NCI-H1436 (cell line): ENCODE results near the gene TEX2.
"Not testable (repeated sequence)": the region's sequence is repeated elsewhere in the genome, so short reads cannot be mapped to it uniquely, and the experiment has no call there.

Source experiments
- DNase-seq: peaks from one replicate; lab custom pipeline; 2025; lab: John Stamatoyannopoulos, UW

Gene TEX2

DNA sequence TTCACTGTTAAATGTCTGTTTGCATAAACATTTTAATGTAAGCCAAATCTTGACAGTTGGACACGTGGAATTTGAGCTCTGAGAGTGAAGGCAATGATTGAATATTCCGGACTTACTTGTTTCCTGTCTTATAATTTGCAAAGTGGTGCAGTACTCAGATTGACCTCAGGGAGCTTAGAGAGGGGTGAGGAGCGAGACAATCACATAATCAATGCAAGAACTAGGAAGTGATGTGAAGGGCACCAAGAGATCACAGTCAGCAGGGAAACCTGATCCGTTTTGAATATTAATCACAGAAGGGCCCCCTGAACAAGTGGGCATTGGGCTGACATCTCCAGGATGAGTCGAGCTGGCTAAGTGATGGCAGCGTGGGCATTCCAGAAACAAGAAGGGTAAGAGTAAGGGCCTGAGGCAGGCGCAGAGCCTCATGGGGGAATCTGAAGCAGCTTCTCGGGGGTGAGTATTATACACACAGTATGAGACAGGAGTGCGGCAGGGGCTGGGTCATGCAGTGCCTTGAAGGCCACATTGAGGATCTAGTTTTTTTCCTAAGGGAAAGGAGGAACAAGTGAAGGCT, 26.1 kb downstream of the TEX2 start:
- peak; percentile 5 for DNase-seq

DNA sequence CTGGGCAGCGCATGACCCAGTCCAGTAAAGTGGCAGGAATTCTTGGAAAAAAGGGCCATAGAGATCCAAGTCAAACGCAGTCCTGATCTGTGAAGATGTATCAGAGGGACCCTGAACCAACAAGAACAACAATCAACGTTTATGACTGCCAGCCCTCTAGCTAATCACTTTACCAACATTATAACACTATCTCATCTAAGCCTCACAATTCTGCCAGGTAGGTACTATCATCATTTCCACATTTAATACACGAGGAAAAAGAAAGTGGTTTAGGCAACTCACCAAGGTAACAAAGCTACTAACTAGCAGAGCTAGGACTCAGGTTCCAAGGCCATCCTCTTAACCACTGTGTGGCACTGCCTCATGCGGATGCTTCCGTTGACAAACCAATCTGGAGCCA, 28.1 kb downstream of the TEX2 start:
- DNase-seq: no peak

DNA sequence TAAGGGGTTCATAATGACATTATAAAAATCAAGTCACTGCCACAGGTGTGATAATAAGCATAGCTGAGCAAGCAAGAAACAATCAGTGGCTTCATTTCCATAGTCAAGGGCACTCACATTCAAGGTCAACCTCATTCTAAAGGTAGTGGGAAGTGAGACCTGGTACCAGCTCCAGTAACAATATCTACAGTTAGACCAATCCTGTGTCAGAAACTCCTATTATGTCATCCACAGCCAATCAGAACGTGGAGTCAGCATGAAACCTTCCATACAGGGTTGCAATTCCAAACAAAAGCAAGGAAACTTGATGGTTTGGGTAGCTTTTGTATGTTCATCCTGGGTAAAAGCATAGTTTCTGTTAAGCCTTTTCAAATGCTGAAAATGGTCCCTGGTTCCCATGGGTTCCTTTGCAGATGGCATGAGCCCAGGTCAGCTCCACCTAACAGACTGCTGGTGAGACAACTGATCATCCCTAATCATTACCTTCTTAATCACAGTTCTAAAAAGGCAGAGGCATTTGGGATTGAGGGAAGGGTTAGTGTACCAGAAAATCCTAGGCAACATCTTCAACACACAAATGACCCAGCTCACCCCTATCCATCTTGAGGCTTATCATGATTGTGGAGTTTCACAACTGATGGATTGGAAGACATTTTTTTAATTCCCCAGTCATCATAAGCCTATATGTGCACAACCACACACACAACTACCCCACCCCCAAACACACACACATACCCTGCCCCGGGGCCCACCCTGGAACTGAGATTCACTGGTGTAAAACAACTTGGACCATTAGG, 30.4 kb downstream of the TEX2 start:
- DNase-seq: no peak

DNA sequence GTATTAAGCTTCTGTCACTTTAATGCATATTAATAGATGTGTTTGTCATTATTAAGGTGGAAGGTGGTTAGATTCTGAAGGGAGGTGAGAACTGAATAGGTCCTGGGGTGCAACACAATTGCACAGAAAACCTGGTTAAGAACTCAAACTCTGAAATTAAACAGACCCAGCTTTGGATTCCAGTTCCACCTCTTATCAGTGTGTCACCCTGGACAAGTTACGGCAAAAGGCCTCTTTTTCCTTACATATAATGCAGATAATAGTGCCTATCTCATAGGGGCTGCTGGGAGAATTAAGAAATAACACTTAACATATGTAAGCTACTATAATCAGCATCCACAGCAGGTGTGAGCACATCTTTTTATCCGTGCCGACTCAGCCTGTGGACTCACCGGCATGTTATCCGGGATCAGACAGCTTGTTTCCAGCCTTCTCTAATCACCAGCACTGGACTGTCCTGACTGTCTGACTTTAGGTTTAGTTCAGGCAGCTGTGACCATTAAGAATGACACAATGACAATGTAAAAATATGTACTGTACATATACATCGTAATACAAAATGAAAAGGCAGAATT, 31.4 kb downstream of the TEX2 start:
- DNase-seq: no peak

DNA sequence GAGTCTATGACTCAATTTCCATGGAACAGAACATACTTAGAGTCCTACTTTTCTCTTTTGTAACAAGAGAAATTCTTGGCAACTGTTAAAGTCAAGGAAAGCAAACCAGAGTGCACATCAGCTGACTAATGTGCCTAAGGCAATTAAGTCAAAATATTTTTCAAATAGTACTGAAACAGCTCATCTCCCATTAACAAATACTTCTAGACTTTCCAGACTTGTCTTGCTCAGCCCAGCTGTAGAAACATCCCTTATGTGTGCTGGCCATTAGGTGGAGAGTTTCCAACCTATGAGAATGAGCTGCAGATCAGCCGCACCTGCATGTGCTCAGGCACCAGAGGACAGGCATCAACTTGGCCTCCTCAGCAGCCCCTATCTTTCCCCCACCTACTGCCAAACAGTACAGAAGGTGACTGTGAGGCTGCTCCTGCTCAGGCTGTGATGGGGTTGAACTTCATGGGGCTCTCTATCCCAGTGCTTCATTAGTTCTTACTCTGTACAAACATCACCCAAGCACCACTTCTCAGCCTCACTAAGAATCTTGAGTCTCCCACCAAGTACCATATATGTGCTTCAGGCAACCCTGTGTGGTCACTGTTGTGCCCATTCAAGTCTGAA, 32.2 kb downstream of the TEX2 start:
- no peak for DNase-seq

DNA sequence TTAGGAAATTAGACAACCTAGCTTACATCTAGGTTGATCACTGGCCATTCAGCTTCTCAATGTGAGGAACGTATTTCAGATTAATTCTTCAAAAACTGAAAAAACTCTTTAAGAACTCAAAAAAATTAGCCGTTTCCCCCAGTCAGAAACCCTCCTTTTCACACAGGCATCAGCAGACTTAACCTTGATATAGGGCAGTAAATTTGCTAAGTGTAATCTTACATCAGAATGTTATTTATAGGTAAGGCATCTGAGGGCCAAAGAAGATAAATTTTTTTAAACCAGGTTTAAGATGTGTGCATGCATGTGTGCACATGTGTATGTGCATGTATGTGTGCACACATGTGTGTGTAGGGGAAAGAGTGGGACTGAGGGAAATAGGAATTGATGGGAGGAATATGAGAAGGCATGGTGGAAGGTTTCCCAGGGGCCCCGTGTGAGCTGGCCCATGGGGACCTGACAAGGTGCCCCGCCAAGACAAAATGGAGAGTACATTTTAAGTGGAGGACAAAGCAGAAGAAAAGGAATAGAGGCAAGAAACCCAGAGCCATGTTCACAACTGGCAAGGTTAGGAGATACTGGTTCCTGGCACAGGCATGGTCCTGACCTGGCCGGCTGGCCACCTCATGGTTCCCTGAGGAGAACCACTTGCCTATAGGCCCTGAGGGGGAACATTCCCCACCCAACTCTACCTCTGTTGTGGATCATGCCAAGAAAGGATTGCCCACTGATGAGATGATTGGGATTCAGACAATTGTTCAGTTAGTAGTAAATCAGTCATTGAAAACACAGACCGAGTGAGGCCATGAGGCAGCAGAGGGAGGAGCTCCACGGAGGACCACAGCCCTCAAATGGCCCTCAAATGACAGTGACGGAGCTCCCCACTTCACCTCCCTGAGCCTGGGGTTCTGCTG, 33.0 kb downstream of the TEX2 start:
- no peak for DNase-seq

DNA sequence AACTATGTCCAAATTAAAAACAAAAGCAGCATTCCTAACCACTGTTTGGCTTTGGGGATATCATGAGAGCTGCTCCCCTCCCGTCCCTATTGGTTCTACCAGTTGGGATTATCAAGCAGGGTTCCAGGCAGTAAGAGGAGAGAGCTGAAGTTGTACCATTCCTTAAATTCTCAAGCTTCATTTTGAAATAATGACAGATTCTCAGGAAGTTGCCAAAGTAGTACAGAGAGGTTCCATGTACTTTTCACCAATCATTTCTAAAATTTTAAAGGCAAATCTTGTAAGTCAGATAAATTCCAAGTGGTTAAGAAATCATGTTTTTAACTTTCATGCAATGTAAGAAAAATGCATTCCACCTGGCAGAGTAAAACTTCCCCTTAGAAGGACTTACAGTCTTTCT, 36.9 kb downstream of the TEX2 start:
- no peak for DNase-seq

DNA sequence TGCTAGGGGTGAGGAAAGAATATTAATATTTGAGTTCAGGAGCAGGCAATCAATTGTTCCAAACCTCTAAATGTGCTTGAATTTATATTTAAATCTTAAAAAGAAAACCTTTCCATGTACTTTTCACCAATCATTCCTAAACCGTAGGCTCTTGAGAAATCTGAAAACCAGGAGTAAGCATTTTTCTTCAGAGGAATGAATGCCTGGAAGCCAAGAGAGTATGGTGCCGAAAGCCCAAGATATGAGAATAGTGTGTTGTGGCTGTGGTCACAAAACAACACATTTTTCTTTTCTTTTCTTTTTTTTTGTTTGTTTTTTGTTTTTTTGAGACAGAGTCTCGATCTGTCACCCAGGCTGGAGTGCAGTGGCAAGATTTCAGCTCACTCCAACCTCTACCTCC, 37.6 kb downstream of the TEX2 start:
- no peak for DNase-seq

DNA sequence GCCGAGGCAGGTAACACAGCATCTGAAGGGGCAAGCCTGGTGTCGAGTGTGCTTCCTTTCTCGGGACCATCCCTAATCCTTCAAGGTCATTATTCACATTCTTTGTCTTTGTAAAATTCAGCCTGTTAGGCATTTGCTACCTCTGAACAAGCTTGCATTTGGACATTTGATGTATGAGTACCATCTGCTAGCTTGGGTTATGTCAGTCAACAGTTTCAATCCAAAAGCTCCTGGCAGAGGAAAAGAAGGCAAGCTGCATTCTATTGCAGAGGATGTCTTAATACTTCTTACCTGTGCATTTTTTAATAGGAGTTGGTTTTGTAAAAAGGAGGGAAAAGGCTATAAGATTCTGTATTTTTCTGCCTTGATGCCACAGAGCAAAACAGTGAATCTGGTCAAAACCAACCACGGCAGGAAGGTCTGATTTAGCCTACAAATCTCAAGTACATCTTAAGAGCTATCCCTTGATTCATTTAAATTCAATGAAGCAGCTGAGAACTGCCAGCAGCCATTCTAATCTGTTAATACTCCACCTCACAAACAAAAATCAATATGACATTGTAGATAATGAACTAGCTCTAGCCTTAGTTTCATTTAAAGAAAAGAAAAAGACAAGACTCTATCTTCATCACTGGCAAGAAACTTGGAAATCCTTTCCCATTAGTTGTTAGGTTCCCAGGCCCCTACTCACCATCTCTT, 39.0 kb downstream of the TEX2 start:
- no peak for DNase-seq

DNA sequence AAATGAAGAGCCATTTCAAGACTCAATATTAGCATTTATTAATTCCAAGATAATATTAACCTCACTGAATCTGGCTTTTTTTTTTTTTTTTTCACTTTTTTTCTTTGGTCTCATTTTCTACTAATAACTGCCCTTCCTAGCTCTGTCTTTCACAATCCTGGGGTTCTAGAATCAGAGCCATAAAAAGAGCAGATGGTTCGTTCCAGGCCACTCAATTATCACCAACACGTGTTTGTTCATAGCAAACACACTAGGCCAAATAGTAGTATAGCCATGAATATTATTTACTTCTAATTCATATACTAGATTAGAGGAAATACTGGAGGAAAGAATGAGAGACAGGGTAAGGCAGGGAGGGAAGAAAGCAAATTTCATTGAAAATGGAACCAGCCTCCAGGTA, 39.8 kb downstream of the TEX2 start:
- DNase-seq: no peak

DNA sequence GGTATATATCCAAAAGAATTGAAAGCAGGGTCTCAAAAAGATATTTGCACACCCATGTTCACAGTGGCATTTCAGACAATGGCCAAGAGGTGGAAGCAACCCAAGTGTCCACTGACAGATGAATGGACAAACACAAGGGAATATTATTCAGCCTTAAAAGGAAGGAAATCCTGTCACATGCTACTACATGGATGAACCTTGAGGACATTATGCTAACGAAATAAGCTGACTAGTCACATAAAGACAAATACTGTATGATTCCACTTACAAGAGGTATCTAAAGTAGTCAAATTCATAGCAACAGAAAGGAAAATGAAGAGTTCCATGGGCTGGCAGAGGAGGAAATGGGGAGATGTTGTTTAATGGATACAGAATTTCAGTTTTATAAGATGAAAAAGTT, 41.4 kb downstream of the TEX2 start:
- no peak for DNase-seq

DNA sequence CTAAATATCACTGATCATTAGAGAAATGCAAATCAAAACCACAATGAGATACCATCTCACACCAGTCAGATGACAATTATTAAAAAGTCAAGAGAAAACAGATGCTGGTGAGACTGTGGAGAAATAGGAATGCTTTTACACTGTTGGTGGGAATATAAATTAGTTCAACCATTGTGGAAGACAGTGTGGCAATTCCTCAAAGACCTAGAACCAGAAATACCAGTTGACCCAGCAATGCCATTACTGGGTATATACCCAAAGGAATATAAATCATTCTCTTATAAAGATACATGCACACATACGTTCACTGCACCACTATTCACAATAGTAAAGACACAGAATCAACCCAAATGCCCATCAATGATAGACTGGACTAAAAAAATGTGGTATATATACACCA, 42.5 kb downstream of the TEX2 start:
- DNase-seq: not testable (repeated sequence)

DNA sequence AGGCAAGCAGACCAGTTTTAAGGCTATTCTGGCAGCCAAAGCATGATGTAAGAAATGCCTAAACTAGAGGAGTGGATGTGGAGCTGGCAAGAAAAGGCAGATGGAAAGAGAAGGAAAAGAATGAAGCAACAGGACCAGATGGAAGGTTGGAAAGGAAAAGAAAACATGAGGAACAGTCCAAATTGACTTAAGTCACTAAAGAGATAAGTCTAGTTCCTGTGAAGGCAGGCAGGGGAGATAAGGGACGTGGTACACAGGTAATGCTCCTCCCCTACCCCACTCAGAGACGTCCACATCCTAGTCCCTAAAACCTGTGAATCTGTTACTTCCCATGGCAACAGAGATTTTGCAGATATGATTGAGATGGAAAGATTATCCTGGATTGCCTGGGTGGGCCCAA, 43.5 kb downstream of the TEX2 start:
- no peak for DNase-seq

DNA sequence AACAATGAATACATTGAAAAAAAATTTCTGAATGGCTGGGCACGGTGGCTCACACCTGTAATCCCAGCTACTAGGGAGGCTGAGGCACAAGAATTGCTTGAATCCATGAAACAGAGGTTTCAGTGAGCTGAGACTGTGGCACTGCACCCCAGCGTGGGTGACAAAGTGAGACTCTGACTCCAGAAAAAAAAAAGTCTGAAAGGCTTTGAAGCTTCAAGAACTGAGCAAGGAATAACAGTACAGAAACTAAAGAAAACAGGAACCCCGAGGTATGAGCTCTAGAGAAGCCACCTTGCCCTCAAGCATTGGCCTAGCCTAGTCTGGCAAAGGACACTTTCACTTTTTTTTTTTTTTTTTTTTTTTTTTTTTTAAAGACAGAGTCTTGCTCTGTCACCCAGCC, 45.0 kb downstream of the TEX2 start:
- DNase-seq: no peak

DNA sequence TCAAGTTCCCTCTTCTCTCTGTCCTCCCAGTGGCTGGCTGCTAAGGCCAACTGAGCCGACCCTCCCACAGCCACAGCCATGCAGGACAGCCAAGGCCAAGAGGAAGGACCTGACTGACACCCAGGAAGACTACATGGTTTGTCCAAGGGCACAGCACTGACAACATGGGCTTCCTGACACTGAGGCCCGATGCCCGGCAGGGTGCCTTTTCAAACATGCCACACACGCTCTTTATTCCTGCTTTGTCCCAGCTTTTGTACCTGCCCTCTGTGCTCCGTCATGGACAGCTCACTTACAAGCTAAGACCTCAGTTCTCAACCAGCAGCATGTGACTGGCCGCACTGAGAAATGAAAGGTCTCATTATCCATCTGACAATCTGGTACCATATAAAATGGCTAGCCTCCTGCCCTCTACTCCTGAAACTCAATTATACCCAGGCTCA, 45.8 kb downstream of the TEX2 start:
- DNase-seq: no peak

DNA sequence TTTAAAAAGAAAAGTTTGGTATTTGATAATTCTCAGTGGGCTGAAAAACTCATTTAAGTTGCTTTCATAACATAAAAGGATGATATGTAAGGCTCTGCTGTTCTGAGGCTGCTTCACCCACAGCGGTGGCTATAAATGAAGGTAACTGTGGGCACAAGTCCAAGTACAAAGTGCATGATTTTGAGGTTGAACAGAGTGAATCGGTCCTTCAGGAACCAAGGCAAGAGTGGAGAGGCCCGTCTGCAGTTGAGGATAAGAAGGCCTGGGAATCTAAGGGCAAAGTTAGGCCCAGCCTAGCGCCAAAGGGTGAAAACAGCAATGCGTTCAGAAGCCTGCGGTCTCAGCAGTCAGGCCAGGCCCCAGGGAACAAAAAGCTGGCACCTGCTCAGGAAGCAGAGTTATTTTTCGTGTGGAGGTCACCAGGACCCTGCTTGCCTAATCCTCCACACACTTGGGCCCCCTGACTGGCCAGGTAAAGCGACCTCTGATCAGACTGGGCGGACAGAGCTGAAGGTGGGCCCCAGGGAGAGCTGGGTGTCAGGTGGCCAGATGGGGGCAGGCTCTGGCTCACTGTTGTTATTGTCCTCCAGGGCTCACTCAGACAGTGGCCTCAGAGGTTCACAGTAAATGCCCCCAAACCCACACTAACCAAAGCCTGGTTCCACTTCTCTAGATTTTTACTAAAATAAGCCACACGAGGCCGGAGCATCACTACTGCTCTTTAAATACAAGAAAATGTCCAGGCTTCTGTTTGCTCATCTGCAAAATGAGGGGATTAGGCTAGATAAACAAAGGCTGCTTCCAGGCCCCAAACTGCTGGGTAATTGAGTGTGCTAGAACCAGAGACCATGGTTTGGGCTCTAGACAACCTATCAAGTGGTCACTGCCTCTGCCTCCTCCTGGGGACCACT, 46.5 kb downstream of the TEX2 start:
- no peak for DNase-seq

DNA sequence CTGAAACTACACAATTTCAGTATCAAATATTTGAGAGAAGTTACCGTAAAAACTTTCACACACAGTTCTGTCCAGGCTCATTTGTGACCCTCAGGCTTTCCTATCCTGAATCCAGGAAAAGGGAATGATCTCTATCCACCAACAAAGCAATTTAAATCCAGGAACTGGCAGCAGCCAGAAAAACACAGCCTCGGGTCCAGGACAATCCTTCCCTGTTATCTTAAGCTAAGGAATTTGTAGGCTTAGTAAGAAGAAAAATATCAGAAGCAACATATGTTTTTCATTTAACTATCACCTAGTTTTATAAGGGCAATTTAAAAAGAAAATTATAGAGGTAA, 47.1 kb downstream of the TEX2 start:
- no peak for DNase-seq

DNA sequence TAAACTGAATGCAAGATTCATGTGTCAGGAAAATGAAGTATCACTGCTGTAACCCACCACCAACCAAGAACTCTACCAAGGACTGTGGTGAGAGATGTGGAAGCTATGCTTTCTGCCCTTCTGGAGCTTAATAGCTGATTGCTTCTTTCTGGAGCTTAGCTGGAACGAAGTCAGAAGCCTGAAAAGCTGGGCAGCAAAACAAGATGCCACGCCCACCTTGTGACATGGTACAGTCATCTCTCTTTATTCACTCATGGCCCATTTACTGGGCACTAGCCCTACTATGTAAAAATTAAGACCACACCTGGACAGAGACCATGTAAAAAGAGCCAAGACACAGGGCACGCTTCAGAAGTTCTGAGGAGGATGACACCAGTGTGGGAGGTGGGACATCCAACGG, 48.1 kb downstream of the TEX2 start:
- DNase-seq: no peak

DNA sequence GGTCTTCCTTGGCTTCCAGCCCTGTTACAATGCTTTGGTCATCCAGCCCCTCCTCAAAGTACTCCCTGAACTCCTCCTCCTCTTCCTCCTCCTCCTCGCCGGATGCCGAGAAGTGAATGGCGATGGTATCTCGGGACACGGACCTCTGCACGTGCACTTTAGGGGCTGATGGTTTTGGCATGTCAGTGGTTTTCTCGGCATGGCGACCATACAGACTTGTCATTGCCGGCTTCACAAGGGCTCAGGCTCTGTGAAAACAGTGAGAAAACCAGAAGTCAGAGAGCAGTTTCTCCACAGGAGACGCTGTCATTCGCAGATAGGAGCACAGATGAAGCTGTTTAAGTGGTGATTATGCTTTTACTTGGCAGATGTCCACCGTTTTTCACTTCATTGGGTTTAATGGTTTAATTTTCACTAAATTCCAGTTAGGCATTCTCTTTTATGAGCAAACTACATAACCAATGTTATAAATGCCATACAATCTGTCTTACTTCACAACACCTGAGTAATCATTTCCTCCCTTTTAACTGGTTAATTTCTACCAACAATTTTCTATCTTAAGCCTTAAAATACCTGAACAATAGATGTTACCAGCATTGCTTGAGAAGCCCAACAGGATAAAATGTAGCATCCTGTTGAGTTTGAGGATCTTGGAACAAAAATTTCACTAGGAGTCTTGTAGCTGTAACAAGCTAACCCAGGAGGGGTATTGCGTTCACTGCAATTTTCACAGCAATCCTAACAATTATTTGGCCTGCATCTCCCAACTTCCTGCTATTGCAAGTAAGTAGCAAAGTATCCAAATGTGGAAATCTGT, 48.9 kb downstream of the TEX2 start:
- no peak for DNase-seq

DNA sequence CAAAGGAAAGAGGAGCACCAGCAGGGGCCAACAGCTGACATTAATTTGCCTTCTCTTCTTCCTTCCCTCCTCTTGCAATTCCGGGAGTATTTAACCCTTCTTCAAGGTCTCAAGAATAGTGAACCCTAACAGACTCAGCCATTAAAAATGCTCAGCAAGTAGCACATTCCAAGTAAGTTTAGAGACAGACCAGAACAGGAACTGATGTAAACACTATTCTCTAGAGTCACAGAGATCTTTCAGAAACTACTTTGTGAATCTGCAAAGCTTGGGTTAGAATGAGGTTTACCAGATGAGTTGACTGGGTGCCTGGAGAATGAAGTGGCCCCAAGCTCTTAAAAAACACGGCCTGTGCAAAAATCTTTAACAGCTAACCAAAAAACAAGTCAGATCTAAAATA, 50.9 kb downstream of the TEX2 start:
- no peak for DNase-seq
